Cardiac fibroblast (primary cell): Measurements from ENCODE around the gene PXDN.

Source experiments
- DNase-seq, 2 donors: peaks; one replicate each; pipeline versions ENCODE4 v3.0.0 to v3.0.0-alpha.2; 2010; ENCODE audit warnings: low read depth in 2 of 2
- H3K4me3 ChIP-seq, 2 donors: replicated peaks in 1 of 2; 1 replicate in 1 of 2; 2 replicates in 1 of 2; pipeline ENCODE4 v1.5.1; 2011; ENCODE audit warnings: low read depth in 2 of 2, low read length in 2 of 2, mild to moderate bottlenecking in 2 of 2, moderate library complexity in 1 of 2
- CTCF ChIP-seq: IDR thresholded peaks from one replicate; pipeline ENCODE4 v1.5.1; 2011; ENCODE audit warnings: low read depth, mild to moderate bottlenecking, low read length, inconsistent platforms

PXDN gene

GRCh38 chr2:1607971-1608688 is 136.2 kb downstream of the PXDN start:
- TF ChIP-seq CTCF: no peak
- no peak overlapping the region for H3K4me3 ChIP-seq
- DNase-seq: peak in 1 of 2 donors; percentile 62

- no peak for TF ChIP-seq CTCF
- no peak overlapping the region for H3K4me3 ChIP-seq
- DNase-seq: no peak
Measured at GRCh38 chr2:1607236-1607920, 136.9 kb downstream of the PXDN start.

- no peak overlapping the region for H3K4me3 ChIP-seq
- peak; percentile 14 to 79 for DNase-seq
- TF ChIP-seq CTCF: no peak
Measured at GRCh38 chr2:1606421-1607235, 137.7 kb downstream of the PXDN start.

- DNase-seq: no peak
- TF ChIP-seq CTCF: no peak
- no peak overlapping the region for H3K4me3 ChIP-seq
Measured at GRCh38 chr2:1606046-1606400, 138.3 kb downstream of the PXDN start.

GRCh38 chr2:1605102-1606045 is 138.9 kb downstream of the PXDN start:
- TF ChIP-seq CTCF: peak; percentile 2
- peak; percentile 78 to 89 for DNase-seq
- no peak overlapping the region for H3K4me3 ChIP-seq

GRCh38 chr2:1603521-1603920 is 140.8 kb downstream of the PXDN start:
- H3K4me3 ChIP-seq: no peak overlapping the region
- DNase-seq: no peak
- no peak for TF ChIP-seq CTCF
